ENCODE data around the gene KRTAP21-2. TPM values are rescaled to one million over a fixed set of nuclear protein-coding genes. Genes with fewer than 3 reads are reported as not detected.
"Not testable (repeated sequence)": the region's sequence is repeated elsewhere in the genome, so short reads cannot be mapped to it uniquely, and the experiment has no call there.

The KRTAP21-2 gene
- total RNA-seq, 1 donor from 2014 or later, result not detected

- H3K4me2 ChIP-seq, result no peak overlapping the region
- H3K79me2 ChIP-seq (ENCODE audit: low read depth), result no peaks in the 10 kb centered on the region
- no peak overlapping the region for H3K9ac ChIP-seq
- no peak overlapping the region for H3K27ac Mint-ChIP-seq
- H3K27me3 ChIP-seq, result no peaks in the 10 kb centered on the region
- no peak overlapping the region for H3K4me3 Mint-ChIP-seq
- no peak overlapping the region for H3K4me3 ChIP-seq
- no peaks in the 10 kb centered on the region for H4K20me1 ChIP-seq (ENCODE audit: low read depth)
- no peak for TF ChIP-seq EZH2phosphoT487 (IDR thresholded peaks at IDR 0.05)
- TF ChIP-seq CTCF (IDR thresholded peaks at IDR 0.05), result no peak
- TF ChIP-seq EZH2 (IDR thresholded peaks at IDR 0.05), result no peak
- no peaks in the 10 kb centered on the region for H3K9me3 Mint-ChIP-seq
- no peak overlapping the region for H2AFZ ChIP-seq (replicated peaks)
- no peak overlapping the region for H3K27ac ChIP-seq
- H3K36me3 Mint-ChIP-seq, result no peaks in the 10 kb centered on the region
- no peaks in the 10 kb centered on the region for H3K9me3 ChIP-seq (ENCODE audit: low read depth)
- H3K4me1 ChIP-seq, result no peaks in the 10 kb centered on the region
- H3F3A ChIP-seq (ENCODE audit: low read depth), result no peaks in the 10 kb centered on the region
- no peak for DNase-seq (ENCODE audit: low spot score)
- H3K4me1 Mint-ChIP-seq, result no peaks in the 10 kb centered on the region
- H3K36me3 ChIP-seq, result no peaks in the 10 kb centered on the region
- no peaks in the 10 kb centered on the region for H3K27me3 Mint-ChIP-seq (ENCODE audit: insufficient read depth, low read depth)
These were observed 22.8 kb upstream of the KRTAP21-2 start for GRCh38 chr21:30769724-30770431.

- no peak overlapping the region for H3K4me2 ChIP-seq
- no peaks in the 10 kb centered on the region for H3K4me1 Mint-ChIP-seq
- H3K4me1 ChIP-seq, result no peaks in the 10 kb centered on the region
- H3K36me3 ChIP-seq, result no peaks in the 10 kb centered on the region
- H3K9ac ChIP-seq, result no peak overlapping the region
- no peaks in the 10 kb centered on the region for H3K9me3 ChIP-seq (ENCODE audit: low read depth)
- H4K20me1 ChIP-seq (ENCODE audit: low read depth), result no peaks in the 10 kb centered on the region
- no peak for DNase-seq (ENCODE audit: low spot score)
- no peaks in the 10 kb centered on the region for H3K36me3 Mint-ChIP-seq
- H3K4me3 ChIP-seq, result no peak overlapping the region
- H3K9me3 Mint-ChIP-seq, result no peaks in the 10 kb centered on the region
- H3K27me3 Mint-ChIP-seq (ENCODE audit: insufficient read depth, low read depth), result peaks cover 2% of the 10 kb centered on the region
- no peak overlapping the region for H3K4me3 Mint-ChIP-seq
- no peak overlapping the region for H3K27ac Mint-ChIP-seq
- H3F3A ChIP-seq (ENCODE audit: low read depth), result no peaks in the 10 kb centered on the region
- no peak overlapping the region for H2AFZ ChIP-seq (replicated peaks)
- H3K79me2 ChIP-seq (ENCODE audit: low read depth), result no peaks in the 10 kb centered on the region
- TF ChIP-seq EZH2phosphoT487 (IDR thresholded peaks at IDR 0.05), result no peak
- no peak for TF ChIP-seq CTCF (IDR thresholded peaks at IDR 0.05)
- H3K27ac ChIP-seq, result no peak overlapping the region
- no peaks in the 10 kb centered on the region for H3K27me3 ChIP-seq
These were observed 13.7 kb upstream of the KRTAP21-2 start for GRCh38 chr21:30760776-30761175.

GRCh38 chr21:30758306-30758705, 11.2 kb upstream of the KRTAP21-2 start:
- no peak for DNase-seq (ENCODE audit: low spot score)
- H3K27ac Mint-ChIP-seq, result no peak overlapping the region
- no peaks in the 10 kb centered on the region for H3K4me1 ChIP-seq
- no peaks in the 10 kb centered on the region for H3K9me3 Mint-ChIP-seq
- H3F3A ChIP-seq (ENCODE audit: low read depth), result no peaks in the 10 kb centered on the region
- no peak overlapping the region for H3K4me3 Mint-ChIP-seq
- no peak overlapping the region for H3K27ac ChIP-seq
- H3K36me3 ChIP-seq, result no peaks in the 10 kb centered on the region
- no peak overlapping the region for H3K9ac ChIP-seq
- no peaks in the 10 kb centered on the region for H3K27me3 ChIP-seq
- no peaks in the 10 kb centered on the region for H4K20me1 ChIP-seq (ENCODE audit: low read depth)
- no peak overlapping the region for H3K4me2 ChIP-seq
- no peak overlapping the region for H3K4me3 ChIP-seq
- no peaks in the 10 kb centered on the region for H3K9me3 ChIP-seq (ENCODE audit: low read depth)
- H2AFZ ChIP-seq (replicated peaks), result no peak overlapping the region
- TF ChIP-seq CTCF (IDR thresholded peaks at IDR 0.05) (no peak), EZH2 (IDR thresholded peaks at IDR 0.05) (no peak), EZH2phosphoT487 (IDR thresholded peaks at IDR 0.05) (no peak)
- no peaks in the 10 kb centered on the region for H3K79me2 ChIP-seq (ENCODE audit: low read depth)
- H3K4me1 Mint-ChIP-seq, result no peaks in the 10 kb centered on the region
- H3K27me3 Mint-ChIP-seq (ENCODE audit: insufficient read depth, low read depth), result peaks cover 2% of the 10 kb centered on the region
- H3K36me3 Mint-ChIP-seq, result no peaks in the 10 kb centered on the region

GRCh38 chr21:30755328-30755727, 8.3 kb upstream of the KRTAP21-2 start, which contains the start of gene KRTAP21-1:
KRTAP21-1 (minus strand) TSS chr21:30755428; CDS start chr21:30755378, 50 bp downstream.
- H3K27me3 Mint-ChIP-seq (ENCODE audit: insufficient read depth, low read depth); H3K9me3 Mint-ChIP-seq; H3K36me3 ChIP-seq: not testable (repeated sequence)

More at GRCh38 chr21:30755328-30755727, 8.3 kb upstream of the KRTAP21-2 start, which contains the start of gene KRTAP21-1:
- DNase-seq (ENCODE audit: low spot score); H3K4me2 ChIP-seq; H3K4me3 ChIP-seq; H3K27me3 ChIP-seq; H2AFZ ChIP-seq (replicated peaks); H3K36me3 Mint-ChIP-seq; H3K9me3 ChIP-seq (ENCODE audit: low read depth); H3F3A ChIP-seq (ENCODE audit: low read depth); H3K27ac ChIP-seq; H3K79me2 ChIP-seq (ENCODE audit: low read depth); H3K4me1 Mint-ChIP-seq; H4K20me1 ChIP-seq (ENCODE audit: low read depth); H3K27ac Mint-ChIP-seq; H3K4me1 ChIP-seq; H3K9ac ChIP-seq; H3K4me3 Mint-ChIP-seq: not testable (repeated sequence)

Data from neural progenitor cell (in vitro differentiated cells).